Fibroblast of lung (primary cell): ENCODE results near the gene CACNA2D3. TPM values are rescaled to one million over a fixed set of nuclear protein-coding genes. Genes with fewer than 3 reads are reported as not detected.
"Not testable (repeated sequence)": the region's sequence is repeated elsewhere in the genome, so short reads cannot be mapped to it uniquely, and the experiment has no call there.

Experiments
- DNase-seq, 2 donors: peaks; one replicate each; pipeline versions ENCODE4 v3.0.0 to v3.0.0-alpha.2; 2010; ENCODE audit warnings: low read depth in 2 of 2
- H2AFZ ChIP-seq: 2 replicates; pipeline ENCODE4 v1.5.1; 2012; ENCODE audit warnings: low read length, control low read depth, inconsistent platforms
- H3K27ac ChIP-seq: 2 replicates; pipeline ENCODE4 v1.5.1; 2011; ENCODE audit warnings: low read length, control low read depth; ENCODE audit not compliant: insufficient read depth
- H3K27me3 ChIP-seq: 2 replicates; pipeline ENCODE4 v1.5.1; 2011; ENCODE audit warnings: mild to moderate bottlenecking, low read length; ENCODE audit not compliant: control insufficient read depth, insufficient read depth
- H3K36me3 ChIP-seq: 2 replicates; pipeline ENCODE4 v1.5.1; 2011; ENCODE audit warnings: low read length; ENCODE audit not compliant: control insufficient read depth, insufficient read depth
- H3K4me1 ChIP-seq: 2 replicates; pipeline ENCODE4 v1.5.1; 2011; ENCODE audit warnings: low read length; ENCODE audit not compliant: control insufficient read depth, insufficient read depth; ENCODE audit errors: extremely low read depth
- H3K4me2 ChIP-seq: 2 replicates; pipeline ENCODE4 v1.5.1; 2011; ENCODE audit warnings: low read length, control low read depth; ENCODE audit not compliant: insufficient read depth; ENCODE audit errors: extremely low read depth
- H3K4me3 ChIP-seq, 4 experiments: fragments of 200-600 bp in 1 of 4; sonication (generic) in 1 of 4; replicated peaks in 1 of 4; 2 replicates each; pipeline ENCODE4 v1.5.1; 2011 to 2016; ENCODE audit warnings: low read length in 4 of 4, low read depth in 3 of 4, mild to moderate bottlenecking in 3 of 4, control low read depth in 2 of 4, inconsistent platforms in 1 of 4, mixed read lengths in 1 of 4; ENCODE audit not compliant: insufficient read depth in 1 of 4; ENCODE audit errors: control extremely low read depth in 1 of 4
- H3K79me2 ChIP-seq: 2 replicates; pipeline ENCODE4 v1.5.1; 2012; ENCODE audit warnings: mild to moderate bottlenecking, low read length, inconsistent platforms; ENCODE audit not compliant: control insufficient read depth, insufficient read depth
- H3K9ac ChIP-seq: 2 replicates; pipeline ENCODE4 v1.5.1; 2011; ENCODE audit warnings: mild to moderate bottlenecking, low read length, control low read depth; ENCODE audit not compliant: insufficient read depth
- H3K9me3 ChIP-seq: 2 replicates; pipeline ENCODE4 v1.5.1; 2012; ENCODE audit warnings: low read depth, low read length; ENCODE audit not compliant: control insufficient read depth, insufficient read depth
- H4K20me1 ChIP-seq: 2 replicates; pipeline ENCODE4 v1.5.1; 2011; ENCODE audit warnings: low read length; ENCODE audit not compliant: control insufficient read depth, insufficient read depth; ENCODE audit errors: extremely low read depth
- CTCF ChIP-seq, 2 donors: IDR thresholded peaks in 1 of 2; conservative IDR thresholded peaks in 1 of 2; 1 replicate in 1 of 2; 2 replicates in 1 of 2; pipeline ENCODE4 v1.5.1; 2011 to 2012; ENCODE audit warnings: low read length in 2 of 2, control low read depth in 1 of 2, inconsistent platforms in 1 of 2, low read depth in 1 of 2, mild to moderate bottlenecking in 1 of 2
- EZH2 ChIP-seq: IDR thresholded peaks from 2 replicates; pipeline ENCODE4 v1.5.1; 2012; ENCODE audit warnings: low read length, control low read depth, mild to moderate bottlenecking; ENCODE audit errors: missing control alignments
- polyA plus RNA-seq, 2 donors: library from polyadenylated mRNA; depleted of rRNA in 1 of 2; stranded (reverse) in 1 of 2; unstranded in 1 of 2; fragments of >200 nt; gene quantifications; 2 replicates each; pipeline ENCODE4 v1.2.1, GENCODE V29; 2011 to 2012; ENCODE audit warnings: missing spikeins in 1 of 2
- total RNA-seq: library from RNA; depleted of rRNA; stranded (reverse); fragments of >200 nt; gene quantifications from 2 replicates; pipeline ENCODE4 v1.2.1, GENCODE V29; 2014

The CACNA2D3 gene
- total and polyA plus RNA-seq, 2 donors (not counting 1 experiment from before 2014, with no cell fraction given), result 1.8 to 11.5 TPM

GRCh38 chr3:55097441-55097840 is 975.1 kb downstream of the CACNA2D3 start:
- no peaks in the 10 kb centered on the region for H3K27me3 ChIP-seq
- DNase-seq, result no peak
- no peaks in the 10 kb centered on the region for H3K79me2 ChIP-seq
- H3K4me2 ChIP-seq, result no peak overlapping the region
- no peaks in the 10 kb centered on the region for H3K9me3 ChIP-seq
- H3K27ac ChIP-seq, result no peak overlapping the region
- no peaks in the 10 kb centered on the region for H3K4me1 ChIP-seq
- H3K4me3 ChIP-seq, result no peak overlapping the region
- no peaks in the 10 kb centered on the region for H3K36me3 ChIP-seq
- no peak overlapping the region for H3K9ac ChIP-seq
- no peak overlapping the region for H2AFZ ChIP-seq
- H4K20me1 ChIP-seq, result no peaks in the 10 kb centered on the region
- TF ChIP-seq EZH2 (no peak), CTCF (conservative IDR thresholded peaks at IDR 0.05 in 1 of 2, IDR thresholded peaks at IDR 0.05 in 1 of 2; ENCODE audit: low read depth in 1 of 2, low read length in 2 of 2) (no peak)

GRCh38 chr3:55105647-55106046 is 983.3 kb downstream of the CACNA2D3 start:
- Histone ChIP-seq H3K4me1 (no peaks in the 10 kb centered on the region), H3K9ac (no peak overlapping the region), H3K36me3 (no peaks in the 10 kb centered on the region), H3K9me3 (no peaks in the 10 kb centered on the region), H3K4me3 (no peak overlapping the region), H3K27me3 (no peaks in the 10 kb centered on the region), H4K20me1 (no peaks in the 10 kb centered on the region), H2AFZ (no peak overlapping the region), H3K79me2 (no peaks in the 10 kb centered on the region), H3K27ac (no peak overlapping the region), H3K4me2 (no peak overlapping the region)
- no peak for TF ChIP-seq CTCF (conservative IDR thresholded peaks at IDR 0.05 in 1 of 2, IDR thresholded peaks at IDR 0.05 in 1 of 2; ENCODE audit: low read depth in 1 of 2, low read length in 2 of 2)
- no peak for TF ChIP-seq EZH2
- peak in 1 of 2 donors; percentile 29 for DNase-seq

DNA sequence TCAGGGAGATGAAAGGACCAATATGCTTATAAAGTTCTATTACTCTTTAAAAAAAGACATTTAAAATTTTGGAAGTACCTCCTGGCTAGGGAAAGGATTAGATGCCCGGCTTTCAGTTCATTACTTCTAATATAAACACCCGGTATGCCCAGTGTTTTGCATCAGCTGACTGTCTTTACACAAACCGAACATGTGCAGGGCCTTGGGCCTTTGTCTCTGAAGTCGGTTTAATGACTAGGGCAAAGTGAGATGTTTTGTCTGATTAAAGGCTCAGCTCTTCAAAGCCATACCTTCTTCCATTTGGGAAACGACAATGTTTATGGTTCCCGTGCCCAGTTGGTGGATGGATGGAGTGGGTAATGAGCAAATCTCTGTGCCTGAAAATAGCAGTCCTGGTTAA is 984.8 kb downstream of the CACNA2D3 start:
- Histone ChIP-seq H3K27ac (no peak overlapping the region), H3K9me3 (no peaks in the 10 kb centered on the region), H3K27me3 (no peaks in the 10 kb centered on the region), H3K4me1 (no peaks in the 10 kb centered on the region), H3K4me2 (no peak overlapping the region), H2AFZ (no peak overlapping the region), H3K4me3 (no peak overlapping the region), H3K36me3 (no peaks in the 10 kb centered on the region), H4K20me1 (no peaks in the 10 kb centered on the region), H3K9ac (no peak overlapping the region), H3K79me2 (no peaks in the 10 kb centered on the region)
- no peak for DNase-seq
- TF ChIP-seq EZH2 (no peak), CTCF (conservative IDR thresholded peaks at IDR 0.05 in 1 of 2, IDR thresholded peaks at IDR 0.05 in 1 of 2; ENCODE audit: low read depth in 1 of 2, low read length in 2 of 2) (no peak)

DNA sequence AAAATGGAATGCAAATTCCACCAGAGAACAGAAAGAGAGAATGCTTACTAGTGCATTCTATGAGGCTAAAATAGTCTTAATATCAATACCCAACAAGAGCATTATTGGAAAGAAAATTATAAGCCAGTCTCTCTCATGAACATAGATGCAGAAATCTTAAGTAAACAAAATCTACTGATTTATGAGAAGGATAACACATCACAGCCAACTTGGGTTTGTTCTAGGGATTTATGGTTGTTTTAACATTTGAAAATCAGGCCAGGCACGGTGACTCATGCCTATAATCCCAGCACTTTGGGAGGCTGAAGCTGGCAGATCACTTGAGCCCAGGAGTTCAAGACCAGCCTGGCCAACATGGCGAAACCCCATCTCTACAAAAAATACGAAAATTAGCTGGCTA is 989.6 kb downstream of the CACNA2D3 start:
- not testable (repeated sequence) for H3K9ac ChIP-seq, H2AFZ ChIP-seq, H3K4me1 ChIP-seq, H3K4me3 ChIP-seq, H3K36me3 ChIP-seq, H3K79me2 ChIP-seq, H3K9me3 ChIP-seq, H3K4me2 ChIP-seq, H3K27ac ChIP-seq, H4K20me1 ChIP-seq, H3K27me3 ChIP-seq
- peak in 1 of 2 donors; percentile 14 for DNase-seq
